ACC112 (cell line): Measurements from ENCODE around the gene SPOCK2.
A peak's percentile ranks its signal among the peaks of the same experiment; 100 is the strongest.

Experiments
- H2AFZ ChIP-seq: fragments of 200-600 bp; sonication (generic); one replicate; pipeline ENCODE4 v1.6.0; 2017; ENCODE audit warnings: antibody characterized with exemption, low read length; ENCODE audit not compliant: unreplicated experiment
- H3K27ac ChIP-seq: fragments of 200-600 bp; sonication (generic); 2 replicates; pipeline ENCODE4 v1.5.1; 2014; ENCODE audit warnings: low read depth, mild to moderate bottlenecking, antibody characterized with exemption, low read length, moderate library complexity
- H3K27me3 ChIP-seq: fragments of 200-600 bp; sonication (generic); 2 replicates; pipeline ENCODE4 v1.6.1; 2014; ENCODE audit warnings: mild to moderate bottlenecking, antibody characterized with exemption, low read length, moderate library complexity, mixed read lengths; ENCODE audit not compliant: insufficient read depth
- H3K36me3 ChIP-seq: fragments of 200-600 bp; sonication (generic); 2 replicates; pipeline ENCODE4 v1.6.1; 2016; ENCODE audit warnings: mild to moderate bottlenecking, antibody characterized with exemption, low read length, moderate library complexity, mixed read lengths; ENCODE audit not compliant: insufficient read depth
- H3K4me1 ChIP-seq: fragments of 200-600 bp; sonication (generic); one replicate; pipeline ENCODE4 v1.6.1; 2016; ENCODE audit warnings: low read length, mixed read lengths; ENCODE audit not compliant: insufficient read depth, unreplicated experiment, control insufficient read depth
- H3K4me3 ChIP-seq: fragments of 200-600 bp; sonication (generic); 2 replicates; pipeline ENCODE4 v1.5.1; 2014; ENCODE audit warnings: mild to moderate bottlenecking, low read depth, low read length
- H3K79me2 ChIP-seq: fragments of 200-600 bp; sonication (generic); one replicate; pipeline ENCODE4 v1.6.0; 2016; ENCODE audit warnings: low read length; ENCODE audit not compliant: control insufficient read depth, unreplicated experiment, insufficient read depth

The SPOCK2 gene

DNA sequence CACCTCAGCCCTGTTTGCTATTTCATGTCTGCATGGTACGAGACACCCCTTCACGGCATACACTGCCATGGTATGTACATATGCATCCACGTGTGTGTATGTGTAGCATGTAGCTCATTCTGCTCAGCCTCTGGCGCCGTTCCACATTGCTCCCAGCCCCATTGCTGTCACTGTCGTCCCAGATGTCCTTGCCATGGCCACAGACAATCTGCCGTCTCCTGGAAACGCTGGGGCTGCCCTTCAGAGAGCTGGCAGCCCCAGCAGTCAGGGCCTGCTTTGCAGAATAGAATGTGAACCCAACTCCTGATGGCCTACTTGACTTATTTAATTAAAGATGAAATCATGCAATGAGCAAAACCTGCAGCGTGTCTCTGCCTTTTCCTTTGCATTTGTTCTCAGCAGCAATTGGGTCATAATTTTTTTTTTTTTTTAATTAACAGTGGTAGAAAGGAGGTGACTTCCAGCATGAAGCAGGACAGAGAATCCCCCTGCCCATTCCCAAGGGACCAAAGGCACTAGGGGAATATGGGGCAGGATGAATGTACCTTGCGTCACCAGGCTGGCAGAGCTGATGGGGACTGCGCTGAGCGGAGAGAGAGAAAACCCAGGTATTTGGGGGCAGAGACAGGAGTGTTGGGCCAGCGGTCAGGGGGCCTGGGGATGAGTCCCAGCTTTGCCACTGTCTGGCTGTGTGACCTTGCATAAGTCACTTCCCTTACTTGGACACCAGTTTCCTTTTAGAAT is 75.0 kb downstream of the SPOCK2 start:
- no peak overlapping the region for H2AFZ ChIP-seq
- H3K79me2 ChIP-seq = no peaks in the 10 kb centered on the region
- no peaks in the 10 kb centered on the region for H3K27me3 ChIP-seq
- H3K27ac ChIP-seq = no peak overlapping the region
- H3K4me1 ChIP-seq = peaks cover 33% of the 10 kb centered on the region
- H3K4me3 ChIP-seq = no peak overlapping the region
- no peaks in the 10 kb centered on the region for H3K36me3 ChIP-seq

DNA sequence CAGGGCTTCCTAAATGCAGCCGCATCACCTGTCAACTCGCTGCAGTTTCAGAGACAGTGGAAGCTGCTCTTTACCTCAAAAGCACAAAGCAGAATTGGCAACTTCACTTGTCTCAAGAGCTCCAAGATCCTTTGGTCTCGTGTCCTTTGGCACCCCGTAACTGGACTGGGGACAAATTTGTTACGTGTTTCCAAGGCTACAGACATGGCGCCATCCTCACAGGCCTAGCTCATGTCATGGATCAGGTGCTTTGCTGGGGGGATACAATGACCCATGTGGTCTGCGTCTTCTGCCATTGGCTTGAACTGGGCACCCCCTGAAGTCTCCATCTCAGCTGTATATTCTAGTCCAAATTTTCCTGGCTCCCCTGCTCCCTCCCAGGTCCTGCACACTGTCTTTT is 75.6 kb downstream of the SPOCK2 start:
- Histone ChIP-seq H3K4me1 (peaks cover 32% of the 10 kb centered on the region), H3K27me3 (no peaks in the 10 kb centered on the region), H3K36me3 (peaks cover under 1% of the 10 kb centered on the region; the same call in 1 of the 2 replicates), H3K79me2 (peaks cover 3% of the 10 kb centered on the region), H3K27ac (no peak overlapping the region), H3K4me3 (no peak overlapping the region), H2AFZ (no peak overlapping the region)

DNA sequence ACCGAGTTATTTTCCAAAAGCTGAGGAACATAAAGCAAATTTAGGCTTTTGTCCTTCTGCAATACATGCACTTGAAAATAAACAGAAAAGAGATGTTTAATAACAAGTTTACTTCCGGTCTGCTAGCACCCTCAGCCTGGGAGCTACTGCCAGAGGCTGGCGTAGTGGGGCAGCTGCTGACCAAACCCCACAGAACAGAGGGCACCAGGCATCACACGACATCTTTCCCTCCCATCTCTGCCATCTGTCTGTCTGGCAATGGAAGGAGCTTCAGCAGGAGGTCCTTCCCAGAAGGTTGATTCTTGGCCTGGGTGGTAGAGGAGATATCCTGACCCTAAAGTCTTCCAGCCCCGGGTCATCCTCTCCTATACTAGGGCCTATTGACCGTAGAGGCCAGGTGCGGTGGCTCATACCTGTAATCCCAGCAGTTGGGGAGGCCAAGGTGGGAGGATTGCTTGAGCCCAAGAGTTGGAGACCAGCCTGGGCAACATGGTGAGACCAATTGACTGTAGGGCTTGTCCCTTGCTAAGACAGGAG is 76.3 kb downstream of the SPOCK2 start:
- Histone ChIP-seq H3K27ac (no peak overlapping the region), H3K36me3 (peaks cover 8% of the 10 kb centered on the region; the same call in 1 of the 2 replicates), H3K4me3 (no peak overlapping the region), H3K27me3 (no peaks in the 10 kb centered on the region), H3K4me1 (peaks cover 26% of the 10 kb centered on the region), H3K79me2 (peaks cover 3% of the 10 kb centered on the region), H2AFZ (no peak overlapping the region)

DNA sequence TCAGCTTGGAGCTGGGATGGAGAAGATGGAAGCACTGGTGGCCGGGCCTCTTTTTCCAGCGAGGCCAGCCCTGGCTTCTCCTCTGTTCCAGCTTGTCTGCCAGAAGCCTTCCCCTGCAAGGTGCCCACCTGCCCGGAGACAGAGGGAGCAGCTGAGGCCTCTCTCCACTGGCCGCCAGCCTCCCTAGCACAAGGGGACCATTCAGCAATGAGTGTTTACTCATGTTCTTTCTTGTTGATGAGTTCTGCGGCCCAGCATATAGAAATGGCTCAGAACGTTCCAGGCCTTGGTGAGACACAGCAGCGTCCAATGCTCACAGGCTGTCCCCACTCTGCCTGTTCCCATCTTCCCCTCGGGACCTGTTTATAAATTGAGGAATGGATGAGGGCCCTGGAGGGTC is 76.9 kb downstream of the SPOCK2 start:
- Histone ChIP-seq H3K27me3 (no peaks in the 10 kb centered on the region), H3K36me3 (peaks cover 10% of the 10 kb centered on the region; the same call in 1 of the 2 replicates), H3K4me1 (peaks cover 26% of the 10 kb centered on the region), H3K4me3 (no peak overlapping the region), H3K79me2 (peaks cover 3% of the 10 kb centered on the region), H3K27ac (no peak overlapping the region), H2AFZ (no peak overlapping the region)

DNA sequence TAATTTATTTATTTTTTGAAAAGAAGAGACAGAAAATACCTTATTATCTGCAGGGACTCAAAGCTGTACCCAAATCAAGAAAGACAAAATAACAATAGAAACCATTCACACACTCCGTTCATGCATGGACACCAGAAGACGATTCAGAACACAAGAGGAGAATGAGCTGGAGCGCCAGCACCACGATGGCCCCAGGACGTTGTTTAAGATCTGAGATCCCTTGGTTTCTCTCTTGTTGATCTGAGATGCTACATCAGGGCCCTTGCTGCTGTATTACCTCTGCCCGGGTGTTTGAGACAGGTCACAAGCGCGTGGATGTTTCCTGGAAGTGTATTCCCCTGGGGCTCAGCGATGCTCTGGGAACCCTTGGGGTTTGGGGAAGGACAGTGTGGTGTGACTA is 77.3 kb downstream of the SPOCK2 start:
- no peak overlapping the region for H3K4me3 ChIP-seq
- H2AFZ ChIP-seq = no peak overlapping the region
- H3K27me3 ChIP-seq = no peaks in the 10 kb centered on the region
- peaks cover 10% of the 10 kb centered on the region; the same call in 1 of the 2 replicates for H3K36me3 ChIP-seq
- peaks cover 3% of the 10 kb centered on the region for H3K79me2 ChIP-seq
- H3K4me1 ChIP-seq = peaks cover 26% of the 10 kb centered on the region
- H3K27ac ChIP-seq = no peak overlapping the region

DNA sequence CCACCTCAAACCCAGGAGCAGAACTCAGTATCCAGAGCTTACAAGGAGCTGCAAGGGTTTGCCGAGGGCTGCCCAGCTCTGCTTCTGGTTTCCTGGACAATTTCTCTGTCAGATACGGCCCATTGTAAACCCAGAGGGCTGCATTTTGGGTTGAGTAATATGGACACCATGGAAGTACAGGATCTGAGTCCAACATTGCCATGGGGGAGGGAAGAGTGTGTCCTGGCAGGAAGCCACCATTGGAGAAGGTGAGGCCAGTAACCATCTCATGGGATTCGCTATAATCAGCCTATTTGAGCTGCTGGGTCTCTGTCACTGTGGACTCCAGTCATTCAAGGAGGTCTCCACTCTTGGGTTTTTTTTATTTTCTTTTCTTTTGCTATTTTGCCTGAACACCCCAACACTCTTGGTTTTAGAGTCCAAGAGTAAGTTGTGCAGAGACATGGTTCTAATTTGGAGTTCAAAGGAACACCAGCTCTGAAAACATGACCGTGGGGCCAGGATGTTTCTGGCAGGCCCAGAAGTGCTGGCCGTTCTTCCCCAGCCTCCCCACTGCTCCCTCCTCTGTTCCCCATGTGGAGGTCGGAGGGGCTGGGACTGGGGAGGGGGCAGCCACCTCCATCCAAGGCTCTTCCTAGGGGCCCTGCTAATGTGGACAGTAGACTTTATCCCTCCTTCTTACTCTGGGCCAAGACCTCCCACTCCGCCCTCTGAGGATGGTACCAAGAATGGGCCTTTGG is 77.9 kb downstream of the SPOCK2 start:
- Histone ChIP-seq H2AFZ (peak overlapping the region; percentile 44), H3K4me1 (peaks cover 26% of the 10 kb centered on the region), H3K27me3 (no peaks in the 10 kb centered on the region), H3K27ac (peak overlapping the region; percentile 91), H3K4me3 (no peak overlapping the region), H3K36me3 (peaks cover 10% of the 10 kb centered on the region; the same call in 1 of the 2 replicates), H3K79me2 (peaks cover 4% of the 10 kb centered on the region)

DNA sequence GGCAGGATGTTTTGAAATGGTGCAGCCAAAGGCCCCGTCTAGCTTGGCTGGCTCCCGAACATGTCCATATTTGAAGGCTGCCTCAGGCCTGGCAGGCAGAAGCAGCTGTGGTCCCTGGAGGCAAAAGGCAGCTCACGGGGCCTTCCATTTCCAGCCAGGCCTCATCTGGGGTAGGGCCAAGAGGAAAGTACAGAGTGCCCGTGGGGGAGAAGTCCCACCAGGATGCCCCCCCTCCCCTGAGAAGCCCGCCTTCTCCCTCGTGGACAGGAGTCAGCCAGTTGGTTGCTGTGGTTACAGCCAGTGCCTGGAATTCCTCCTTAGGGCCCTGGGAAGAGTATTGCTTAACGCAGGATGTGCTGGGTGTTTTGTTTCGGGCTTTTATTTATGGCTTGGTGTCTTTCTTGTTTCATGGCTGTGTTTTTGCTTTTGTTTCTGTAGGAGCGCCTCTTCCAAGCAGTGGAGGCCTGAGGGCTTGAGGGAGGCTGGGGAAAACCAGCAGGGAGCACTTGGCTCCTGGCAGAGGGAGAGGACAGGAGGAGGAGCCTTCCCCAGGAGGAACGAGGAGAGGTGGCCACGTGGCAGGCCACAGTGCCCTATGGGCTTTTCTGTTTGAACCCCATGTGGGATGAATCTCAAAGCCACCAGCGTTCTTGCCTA is 78.8 kb downstream of the SPOCK2 start:
- peak overlapping the region; percentile 30 for H3K4me3 ChIP-seq
- peaks cover 5% of the 10 kb centered on the region for H3K79me2 ChIP-seq
- no peaks in the 10 kb centered on the region for H3K27me3 ChIP-seq
- peak overlapping the region; percentile 91 for H3K27ac ChIP-seq
- peak overlapping the region; percentile 61 for H2AFZ ChIP-seq
- H3K4me1 ChIP-seq = peaks cover 26% of the 10 kb centered on the region
- peaks cover 10% of the 10 kb centered on the region; the same call in 1 of the 2 replicates for H3K36me3 ChIP-seq

DNA sequence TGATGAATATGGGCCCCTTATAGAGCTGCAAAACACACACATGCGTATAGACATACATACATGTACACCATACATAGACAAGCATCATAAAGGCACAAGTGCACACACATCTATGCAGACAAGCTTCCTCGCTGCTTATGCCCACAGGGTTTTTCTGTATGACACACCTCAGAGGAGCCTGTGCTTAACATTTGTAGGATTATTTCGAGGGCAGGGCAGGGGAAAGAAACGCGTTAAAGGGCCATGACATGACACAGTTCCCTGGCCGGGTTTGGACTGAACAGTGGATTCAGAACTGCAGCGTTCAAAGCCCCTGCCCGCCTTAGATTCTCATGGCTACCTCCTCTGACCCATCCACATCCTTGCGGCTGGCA is 79.3 kb downstream of the SPOCK2 start:
- Histone ChIP-seq H3K36me3 (peaks cover 10% of the 10 kb centered on the region; the same call in 1 of the 2 replicates), H3K4me3 (peak overlapping the region; percentile 30), H3K27ac (peak overlapping the region; percentile 91), H3K79me2 (peaks cover 10% of the 10 kb centered on the region), H2AFZ (peak overlapping the region; percentile 61), H3K27me3 (no peaks in the 10 kb centered on the region), H3K4me1 (peaks cover 26% of the 10 kb centered on the region)
